Uterus (tissue), 4 donors: ENCODE results near the gene DPRX. TPM values are rescaled to one million over a fixed set of nuclear protein-coding genes. Genes with fewer than 3 reads are reported as not detected.

Experiments
- DNase-seq, 2 donors: peaks; one replicate each; pipeline ENCODE4 v3.0.0-alpha.2; 2019 to 2020
- H3K27ac ChIP-seq, 2 donors: fragments of 200-600 bp; sonication (generic); 1 replicate in 1 of 2; 2 replicates in 1 of 2; pipeline ENCODE4 v1.5.1; 2016 to 2018
- H3K27me3 ChIP-seq, 2 donors: fragments of 200-600 bp; sonication (generic); one replicate each; pipeline ENCODE4 v1.5.1; 2018 to 2019; ENCODE audit warnings: control low read depth in 1 of 2
- H3K36me3 ChIP-seq, 2 donors: fragments of 200-600 bp; sonication (generic); one replicate each; pipeline ENCODE4 v1.5.1; 2019; ENCODE audit warnings: control low read depth in 1 of 2
- H3K4me1 ChIP-seq, 2 donors: fragments of 200-600 bp; sonication (generic); one replicate each; pipeline ENCODE4 v1.5.1; 2018 to 2019; ENCODE audit warnings: control low read depth in 1 of 2
- H3K4me3 ChIP-seq, 2 donors: fragments of 200-600 bp; sonication (generic); 1 replicate in 1 of 2; 2 replicates in 1 of 2; pipeline ENCODE4 v1.5.1; 2018 to 2019; ENCODE audit warnings: mild to moderate bottlenecking in 1 of 2
- H3K9me3 ChIP-seq, 2 donors: fragments of 200-600 bp; sonication (generic); one replicate each; pipeline ENCODE4 v1.5.1; 2019; ENCODE audit warnings: control low read depth in 1 of 2
- POLR2A ChIP-seq, 2 donors: fragments of 450-650 bp; IDR thresholded peaks; one replicate each; pipeline ENCODE4 v1.6.1; 2016; ENCODE audit warnings: antibody characterized with exemption in 2 of 2, mild to moderate bottlenecking in 1 of 2, moderate library complexity in 1 of 2
- intact Hi-C: fragments of 100-400 bp; cut with DNase I; formaldehyde crosslinking; loops from one replicate; pipeline ENCODE4 v1.15.1; 2023; ENCODE audit warnings: low total_unique reads
- total RNA-seq, 4 donors: library from RNA; depleted of rRNA in 3 of 4; stranded (reverse); fragments of >200 nt in 3 of 4; gene quantifications; one replicate each; pipeline versions ENCODE4 v1.1.0 to v1.2.4, GENCODE V29; 2014 to 2023
- TF ChIP-seq, protein P1 (sequence below), 4 experiments: fragments of 200-600 bp in 2 of 4; fragments of 450-650 bp in 2 of 4; sonication (generic) in 2 of 4; IDR thresholded peaks; one replicate each; pipeline ENCODE4 v1.5.1; 2016 to 2019; ENCODE audit warnings: antibody characterized with exemption in 4 of 4, mild to moderate bottlenecking in 2 of 4, moderate library complexity in 1 of 4
- donor health status: DM: yes; HTN: yes; CAD: no.

DPRX gene
- total RNA-seq, 4 donors from 2014 or later, result not detected

DNA sequence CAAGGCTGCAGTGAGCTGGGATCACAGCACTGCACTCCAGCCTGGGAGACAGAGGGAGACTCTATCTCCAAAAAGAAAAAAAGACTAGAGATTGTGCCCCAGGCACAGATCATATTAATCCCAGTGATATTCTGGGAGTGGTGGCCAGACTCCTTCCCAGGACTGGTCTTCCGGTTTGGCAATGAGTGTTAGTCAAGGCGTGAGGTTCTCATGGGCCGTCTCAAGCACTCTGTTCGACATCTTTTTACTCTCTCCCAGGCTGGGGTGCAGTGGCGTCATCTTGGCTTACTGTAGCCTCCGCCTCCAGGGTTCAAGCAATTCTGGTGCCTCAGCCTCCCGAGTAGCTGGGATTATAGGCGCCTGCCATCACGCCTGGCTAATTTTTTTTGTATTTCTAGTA lies 5.3 kb upstream of the DPRX start:
- H3K4me3 ChIP-seq, result no peak overlapping the region
- no peak overlapping the region for H3K27ac ChIP-seq
- DNase-seq, result no peak
- no peaks in the 10 kb centered on the region for H3K4me1 ChIP-seq
- intact Hi-C loops, result no loop called here
- TF ChIP-seq POLR2A (IDR thresholded peaks at IDR 0.05), result no peak
- H3K36me3 ChIP-seq, result no peaks in the 10 kb centered on the region
- no peaks in the 10 kb centered on the region for H3K9me3 ChIP-seq
- H3K27me3 ChIP-seq, result no peaks in the 10 kb centered on the region

DNA sequence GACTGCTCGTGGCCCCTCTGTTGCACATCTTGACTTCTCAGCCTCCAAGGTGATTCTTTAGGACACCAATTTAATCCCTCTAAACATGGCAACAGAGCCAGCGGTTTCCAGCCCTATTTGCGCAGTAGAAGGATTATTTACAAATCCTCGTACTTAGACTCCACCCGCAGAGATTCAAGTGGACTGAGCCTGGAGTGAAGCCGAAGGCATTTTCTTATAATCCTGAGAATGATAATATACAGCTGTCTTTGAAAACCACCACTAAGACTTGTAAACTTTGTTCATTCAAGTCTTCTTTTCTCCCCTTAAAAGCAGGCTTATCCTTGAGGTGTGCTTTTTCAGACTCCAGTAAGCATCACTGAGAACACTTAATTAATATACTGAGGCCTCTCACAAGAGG lies 4.8 kb upstream of the DPRX start:
- H3K36me3 ChIP-seq, result no peaks in the 10 kb centered on the region
- no peaks in the 10 kb centered on the region for H3K4me1 ChIP-seq

DNA sequence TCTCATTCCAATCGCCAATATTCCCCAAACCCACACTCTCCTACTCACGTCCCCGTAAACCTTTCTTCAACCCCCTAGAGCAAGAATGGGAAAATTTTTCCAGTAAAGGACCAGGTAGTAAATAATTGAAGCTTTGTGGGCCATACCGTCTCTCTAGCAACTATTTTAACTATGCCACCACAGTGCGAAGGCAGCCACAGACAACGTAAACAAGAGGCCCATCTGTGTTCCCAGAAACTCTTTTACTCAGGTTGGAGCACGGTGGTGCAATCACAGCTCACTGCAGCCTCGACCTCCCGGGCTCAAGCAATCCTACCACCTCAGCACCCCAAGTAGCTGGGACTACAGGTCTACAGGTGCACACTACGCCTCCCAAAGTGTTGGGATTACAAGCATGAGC lies 3.0 kb downstream of the DPRX start:
- TF ChIP-seq POLR2A (IDR thresholded peaks at IDR 0.05), result no peak
- TF ChIP-seq, protein P1, sequence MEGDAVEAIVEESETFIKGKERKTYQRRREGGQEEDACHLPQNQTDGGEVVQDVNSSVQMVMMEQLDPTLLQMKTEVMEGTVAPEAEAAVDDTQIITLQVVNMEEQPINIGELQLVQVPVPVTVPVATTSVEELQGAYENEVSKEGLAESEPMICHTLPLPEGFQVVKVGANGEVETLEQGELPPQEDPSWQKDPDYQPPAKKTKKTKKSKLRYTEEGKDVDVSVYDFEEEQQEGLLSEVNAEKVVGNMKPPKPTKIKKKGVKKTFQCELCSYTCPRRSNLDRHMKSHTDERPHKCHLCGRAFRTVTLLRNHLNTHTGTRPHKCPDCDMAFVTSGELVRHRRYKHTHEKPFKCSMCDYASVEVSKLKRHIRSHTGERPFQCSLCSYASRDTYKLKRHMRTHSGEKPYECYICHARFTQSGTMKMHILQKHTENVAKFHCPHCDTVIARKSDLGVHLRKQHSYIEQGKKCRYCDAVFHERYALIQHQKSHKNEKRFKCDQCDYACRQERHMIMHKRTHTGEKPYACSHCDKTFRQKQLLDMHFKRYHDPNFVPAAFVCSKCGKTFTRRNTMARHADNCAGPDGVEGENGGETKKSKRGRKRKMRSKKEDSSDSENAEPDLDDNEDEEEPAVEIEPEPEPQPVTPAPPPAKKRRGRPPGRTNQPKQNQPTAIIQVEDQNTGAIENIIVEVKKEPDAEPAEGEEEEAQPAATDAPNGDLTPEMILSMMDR (IDR thresholded peaks at IDR 0.05), result no peak
- Histone ChIP-seq H3K27ac (no peak overlapping the region), H3K36me3 (no peaks in the 10 kb centered on the region), H3K27me3 (no peaks in the 10 kb centered on the region), H3K4me3 (no peak overlapping the region), H3K9me3 (no peaks in the 10 kb centered on the region), H3K4me1 (no peaks in the 10 kb centered on the region)
- DNase-seq, result no peak
- intact Hi-C loops, result no loop called here

More for the DNA sequence above, 4.8 kb upstream of the DPRX start:
- intact Hi-C loops, result no loop called here
- no peaks in the 10 kb centered on the region for H3K9me3 ChIP-seq
- H3K27me3 ChIP-seq, result no peaks in the 10 kb centered on the region
- DNase-seq, result no peak
- no peak overlapping the region for H3K27ac ChIP-seq
- no peak for TF ChIP-seq POLR2A (IDR thresholded peaks at IDR 0.05)
- TF ChIP-seq, protein P1 (IDR thresholded peaks at IDR 0.05), result no peak
- H3K4me3 ChIP-seq, result no peak overlapping the region

DNA sequence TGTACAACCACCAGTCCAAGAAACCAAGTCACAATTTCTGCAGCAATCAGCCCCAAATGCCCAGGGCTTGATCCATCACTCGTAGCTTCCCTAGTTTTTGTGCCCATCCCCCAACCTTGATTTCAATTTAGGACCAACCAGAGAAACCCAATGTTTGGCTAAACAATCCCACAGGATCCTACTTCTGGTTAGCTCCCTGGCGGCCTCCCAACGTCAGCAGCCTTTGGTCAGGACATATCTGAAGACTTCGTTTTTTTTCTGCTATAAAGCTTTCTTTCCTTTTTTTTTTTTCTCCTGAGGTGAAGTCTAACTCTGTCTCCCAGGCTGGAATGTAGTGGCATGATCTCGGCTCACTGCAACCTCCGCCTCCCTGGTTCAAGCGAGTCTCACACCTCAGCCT lies 7.7 kb downstream of the DPRX start:
- intact Hi-C loops, result no loop called here
- DNase-seq, result no peak
- no peaks in the 10 kb centered on the region for H3K4me1 ChIP-seq
- H3K27me3 ChIP-seq, result no peaks in the 10 kb centered on the region
- H3K9me3 ChIP-seq, result no peaks in the 10 kb centered on the region
- no peaks in the 10 kb centered on the region for H3K36me3 ChIP-seq
- no peak overlapping the region for H3K4me3 ChIP-seq
- TF ChIP-seq POLR2A (IDR thresholded peaks at IDR 0.05), result no peak
- TF ChIP-seq, protein P1 (IDR thresholded peaks at IDR 0.05), result no peak
- H3K27ac ChIP-seq, result no peak overlapping the region

DNA sequence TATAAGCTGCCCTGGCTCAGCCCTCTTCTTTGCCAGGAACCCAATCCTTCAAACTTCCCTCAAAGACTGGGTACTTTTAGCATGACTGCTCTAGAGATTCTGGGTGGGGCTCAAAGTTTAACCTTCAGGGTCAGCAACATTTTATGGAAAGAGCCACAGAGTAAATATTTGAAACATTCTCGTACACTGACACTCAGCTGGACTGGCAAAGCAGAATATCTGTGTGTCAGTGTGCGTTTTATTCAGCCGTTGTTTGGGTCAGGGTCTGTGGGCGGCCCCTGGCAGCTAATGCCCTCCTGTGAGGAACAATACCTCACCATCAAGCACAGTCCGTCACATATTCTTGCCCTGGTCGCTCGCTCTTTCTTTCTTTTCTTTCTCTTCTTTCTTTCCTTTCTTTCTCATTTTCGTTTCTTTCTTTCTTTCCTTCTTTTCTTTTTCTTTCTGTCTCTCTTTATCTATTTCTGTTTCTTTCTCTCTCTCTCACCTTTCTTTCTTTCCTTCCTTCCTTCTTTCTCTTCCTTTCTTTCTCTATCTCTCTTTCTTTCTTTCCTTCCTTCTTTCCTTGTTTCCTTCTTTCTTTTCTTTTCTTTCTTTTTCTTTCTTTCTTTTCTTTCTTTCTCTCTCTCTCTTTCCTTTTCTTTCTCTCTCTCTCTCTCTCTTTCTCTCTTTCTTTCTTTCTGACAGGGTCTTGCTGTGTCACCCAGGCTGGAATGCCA lies 10.7 kb downstream of the DPRX start:
- Histone ChIP-seq H3K27me3 (no peaks in the 10 kb centered on the region), H3K9me3 (no peaks in the 10 kb centered on the region), H3K4me1 (no peaks in the 10 kb centered on the region), H3K4me3 (no peak overlapping the region), H3K36me3 (no peaks in the 10 kb centered on the region), H3K27ac (no peak overlapping the region)
- no peak for TF ChIP-seq POLR2A (IDR thresholded peaks at IDR 0.05)
- TF ChIP-seq, protein P1 (IDR thresholded peaks at IDR 0.05), result no peak
- intact Hi-C loops, result no loop called here
- no peak for DNase-seq
